ENCODE data around the gene RER1. TPM values are rescaled to one million over a fixed set of nuclear protein-coding genes. Genes with fewer than 3 reads are reported as not detected.

Gene RER1
- total and polyA plus RNA-seq, 10 donors: 51.1 to 131 (median 79.0) TPM

DNA sequence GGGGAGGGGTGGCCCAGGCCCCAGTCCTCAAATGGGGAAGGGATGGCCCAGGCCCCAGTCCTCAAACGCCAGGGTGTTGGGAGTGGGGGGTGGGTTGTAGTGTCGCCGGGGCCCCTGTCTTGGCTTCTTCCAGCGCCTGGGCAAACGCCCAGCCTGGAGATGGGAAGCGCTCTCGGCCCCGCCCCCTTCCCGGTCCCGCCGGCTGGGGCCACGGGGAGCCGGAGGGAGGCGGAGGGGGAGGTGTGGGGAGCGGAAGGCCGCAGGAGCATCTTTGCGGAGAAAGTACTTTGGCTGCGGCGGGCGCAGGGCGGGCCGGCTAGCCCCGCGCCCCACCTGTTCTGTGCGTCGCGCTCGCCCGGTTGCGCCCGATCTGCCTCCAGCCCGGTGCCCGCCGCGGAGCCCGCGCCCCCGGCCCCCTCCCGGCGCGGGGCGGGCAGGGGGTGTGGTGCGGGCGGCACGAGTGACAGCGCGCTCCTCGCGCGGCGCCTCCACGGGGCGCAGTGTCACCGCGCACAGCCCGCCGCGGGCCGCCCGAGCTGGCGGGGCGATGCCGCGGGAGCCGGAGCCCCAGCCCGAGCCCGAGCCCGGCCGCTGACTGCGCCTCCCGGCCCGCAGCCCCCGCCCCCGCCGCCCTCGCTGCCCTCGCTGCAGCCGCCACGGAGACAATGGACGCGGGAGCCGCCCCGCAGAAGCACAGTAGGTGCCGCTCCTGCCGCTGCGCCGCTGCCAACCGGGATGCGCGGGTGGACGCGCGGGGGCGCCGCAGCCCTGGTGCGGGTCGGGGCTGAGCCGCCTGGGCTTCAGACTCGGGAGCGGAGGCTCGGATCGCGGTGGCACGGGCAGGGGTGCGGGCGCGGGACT lies 51.9 kb downstream of the RER1 start:
- no peaks in the 10 kb centered on the region for H3K36me3 ChIP-seq
- DNase-seq: no peak
- H3K9me3 ChIP-seq: no peaks in the 10 kb centered on the region
- WGBS, 5 donors: 2 to 4% (median 2%) methylated on average over 17 to 107 of the region's 107 CpGs
- H3K4me3 ChIP-seq: peak overlapping the region in 1 of 8 donors; percentile 45
- intact Hi-C loops (cut with DNase I; ENCODE audit: low total_unique reads): no loop called here
- peaks cover 0 to 33% (median 14%) of the 10 kb centered on the region in 6 donors for H3K4me1 ChIP-seq
- H3K27ac ChIP-seq: no peak overlapping the region
- peaks cover 0 to 78% (median 39%) of the 10 kb centered on the region in 7 donors for H3K27me3 ChIP-seq (replicated peaks in 1 of 7)
- TF ChIP-seq POLR2A (IDR thresholded peaks at IDR 0.05): no peak
- TF ChIP-seq CTCF (IDR thresholded peaks at IDR 0.05 in 8 of 11, conservative IDR thresholded peaks at IDR 0.05 in 3 of 11): peak in 1 of 11 experiments; percentile 10

DNA sequence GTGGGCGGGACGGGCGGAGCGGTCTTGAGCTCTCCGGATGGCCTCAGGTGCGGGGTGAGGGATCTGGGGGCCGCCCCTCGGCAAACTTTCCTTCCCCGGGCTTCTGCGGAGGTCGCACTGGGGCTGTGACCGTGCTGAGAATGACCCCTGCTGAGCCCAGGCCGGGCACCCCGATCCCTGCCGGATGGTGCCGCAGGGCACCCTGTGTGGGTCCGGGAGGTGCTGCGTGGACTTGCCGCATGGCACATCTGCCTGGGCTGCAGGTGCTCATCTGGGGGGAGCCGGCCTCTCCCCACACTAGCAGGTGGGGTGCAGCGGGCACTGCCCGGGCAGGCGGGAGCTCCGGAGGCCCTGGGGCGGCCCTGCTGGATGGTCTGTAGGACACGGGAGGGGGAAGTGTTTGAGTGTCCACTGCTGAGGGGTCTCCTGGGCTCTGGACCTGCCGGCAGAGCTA lies 52.5 kb downstream of the RER1 start:
- Histone ChIP-seq H3K9me3 (no peaks in the 10 kb centered on the region), H3K27ac (no peak overlapping the region), H3K4me3 (peak overlapping the region in 1 of 8 donors; percentile 45), H3K36me3 (no peaks in the 10 kb centered on the region), H3K4me1 (peaks cover 0 to 33% (median 14%) of the 10 kb centered on the region in 6 donors), H3K27me3 (replicated peaks in 1 of 7) (peaks cover 0 to 72% (median 39%) of the 10 kb centered on the region in 7 donors)
- intact Hi-C loops (cut with DNase I; ENCODE audit: low total_unique reads): no loop called here
- DNase-seq: no peak
- TF ChIP-seq CTCF (IDR thresholded peaks at IDR 0.05 in 8 of 11, conservative IDR thresholded peaks at IDR 0.05 in 3 of 11) (no peak), POLR2AphosphoS5 (IDR thresholded peaks at IDR 0.05) (no peak), POLR2A (IDR thresholded peaks at IDR 0.05) (no peak)
- WGBS, 5 donors: 40 to 60% (median 45%) methylated on average over 15 to 27 of the region's 27 CpGs

DNA sequence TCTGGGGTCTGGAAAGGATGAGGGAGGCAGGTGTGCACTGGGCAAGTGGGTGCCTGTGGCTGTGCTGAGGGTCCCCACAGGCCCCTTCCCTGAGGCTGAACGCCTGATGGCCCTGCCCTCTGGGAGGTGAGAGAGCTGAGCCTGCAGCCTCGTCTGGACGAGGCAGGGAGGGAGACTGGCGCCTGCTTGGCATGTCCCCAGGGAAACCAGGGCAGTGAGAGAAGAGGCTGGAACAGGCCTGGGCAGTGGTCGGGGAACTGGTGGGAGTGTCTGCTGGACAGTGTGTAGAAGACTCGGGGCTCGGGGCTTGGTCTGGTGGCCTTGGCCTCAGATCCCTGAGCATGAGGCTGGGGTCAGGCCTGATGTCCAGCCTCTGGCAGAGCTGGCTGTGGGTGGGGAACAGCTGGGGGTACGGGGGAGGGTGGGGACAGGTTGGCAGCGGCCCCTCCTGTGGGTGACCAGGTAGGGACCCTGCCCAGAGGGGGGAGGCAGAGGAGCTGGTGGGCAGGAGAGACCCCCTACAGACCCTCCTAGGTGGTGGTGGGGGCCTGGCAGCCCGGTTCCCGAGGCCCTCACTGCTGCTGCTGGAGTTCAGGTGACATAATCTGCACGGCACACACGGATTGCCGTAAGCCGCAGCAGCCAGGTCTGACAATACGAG lies 53.7 kb downstream of the RER1 start:
- TF ChIP-seq POLR2AphosphoS5 (IDR thresholded peaks at IDR 0.05) (no peak), CTCF (IDR thresholded peaks at IDR 0.05 in 8 of 11, conservative IDR thresholded peaks at IDR 0.05 in 3 of 11) (no peak), POLR2A (IDR thresholded peaks at IDR 0.05) (no peak)
- H3K9me3 ChIP-seq: no peaks in the 10 kb centered on the region
- 66 to 74% (median 73%) methylated on average over 13 to 16 of the region's 16 CpGs for WGBS, 5 donors
- DNase-seq: no peak
- intact Hi-C loops (cut with DNase I; ENCODE audit: low total_unique reads): no loop called here
- peaks cover 0 to 60% (median 39%) of the 10 kb centered on the region in 7 donors for H3K27me3 ChIP-seq (replicated peaks in 1 of 7)
- H3K36me3 ChIP-seq: no peaks in the 10 kb centered on the region
- no peak overlapping the region for H3K27ac ChIP-seq
- H3K4me1 ChIP-seq: peaks cover 0 to 33% (median 14%) of the 10 kb centered on the region in 6 donors
- H3K4me3 ChIP-seq: no peak overlapping the region

DNA sequence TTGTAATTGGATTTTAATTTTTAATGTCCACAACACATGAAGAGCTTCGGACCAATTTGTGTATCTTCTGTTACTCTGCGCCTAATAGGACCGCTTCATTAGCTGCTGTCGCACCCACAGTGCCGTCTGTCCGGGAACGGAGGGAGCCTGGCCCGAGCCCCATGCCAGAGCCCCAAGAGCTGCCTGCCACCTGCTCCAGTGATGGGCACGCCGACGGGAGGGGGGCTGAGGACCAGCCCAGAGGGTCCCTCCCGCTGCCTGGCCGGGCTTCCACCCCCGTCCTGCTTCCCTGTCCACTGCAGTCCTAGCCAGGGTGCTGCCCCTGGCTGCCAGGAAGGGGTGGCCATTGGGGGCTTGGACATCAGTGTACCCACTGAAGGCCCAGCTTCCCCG lies 54.2 kb downstream of the RER1 start:
- Histone ChIP-seq H3K9me3 (no peaks in the 10 kb centered on the region), H3K4me1 (peaks cover 0 to 33% (median 14%) of the 10 kb centered on the region in 6 donors), H3K27me3 (replicated peaks in 1 of 7) (peaks cover 0 to 60% (median 39%) of the 10 kb centered on the region in 7 donors), H3K27ac (no peak overlapping the region), H3K36me3 (no peaks in the 10 kb centered on the region), H3K4me3 (no peak overlapping the region)
- WGBS, 5 donors: 76 to 90% (median 88%) methylated on average over 8 to 15 of the region's 15 CpGs
- TF ChIP-seq CTCF (IDR thresholded peaks at IDR 0.05 in 8 of 11, conservative IDR thresholded peaks at IDR 0.05 in 3 of 11): no peak
- no peak for TF ChIP-seq POLR2AphosphoS5 (IDR thresholded peaks at IDR 0.05)
- TF ChIP-seq POLR2A (IDR thresholded peaks at IDR 0.05): no peak
- no peak for DNase-seq
- intact Hi-C loops (cut with DNase I; ENCODE audit: low total_unique reads): no loop called here

Measured in spleen (tissue), 11 donors.